Fibroblast of the conjunctiva (primary cell): Measurements from ENCODE around the gene BHMT.
"Not testable (repeated sequence)": the region's sequence is repeated elsewhere in the genome, so short reads cannot be mapped to it uniquely, and the experiment has no call there.

Experiments used
- DNase-seq: peaks from one replicate; pipeline ENCODE4 v3.0.0-alpha.2; 2010; ENCODE audit warnings: low read depth

The BHMT gene

GRCh38 chr5:79111960-79112702, 522 bp downstream of the BHMT start:
- no peak for DNase-seq

GRCh38 chr5:79112703-79113058, 1.1 kb downstream of the BHMT start:
- no peak for DNase-seq

DNA sequence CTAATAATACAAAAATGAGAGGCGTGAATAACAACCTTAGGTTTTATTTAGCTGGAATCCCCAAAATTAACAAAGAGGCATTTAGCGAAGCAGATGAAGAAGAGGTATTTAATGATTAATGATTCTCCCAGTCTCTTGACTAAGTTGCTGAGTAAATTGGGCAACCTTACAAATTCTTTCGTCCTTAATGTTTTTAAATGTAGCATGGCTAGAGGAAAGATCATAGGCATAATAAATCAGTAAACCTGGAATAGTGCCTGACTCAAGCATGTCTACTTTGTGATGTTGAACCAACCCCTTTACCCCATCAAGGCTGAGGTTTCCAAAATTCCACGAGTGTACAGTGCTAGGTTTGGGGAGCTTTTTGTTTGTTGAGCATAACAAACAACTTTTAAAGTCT, 7.9 kb downstream of the BHMT start:
- DNase-seq, result no peak

DNA sequence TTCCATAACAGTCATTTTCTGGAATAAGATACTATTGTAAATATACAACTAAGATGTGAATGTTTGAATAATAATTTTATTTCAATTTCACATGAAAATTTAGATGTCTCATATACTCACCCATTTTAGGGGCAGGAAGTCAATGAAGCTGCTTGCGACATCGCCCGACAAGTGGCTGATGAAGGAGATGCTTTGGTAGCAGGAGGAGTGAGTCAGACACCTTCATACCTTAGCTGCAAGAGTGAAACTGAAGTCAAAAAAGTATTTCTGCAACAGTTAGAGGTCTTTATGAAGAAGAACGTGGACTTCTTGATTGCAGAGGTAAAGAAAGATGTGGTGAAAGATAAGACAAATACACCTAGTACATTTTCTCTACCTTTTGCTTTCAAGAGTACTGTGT, 8.6 kb downstream of the BHMT start:
- no peak for DNase-seq

DNA sequence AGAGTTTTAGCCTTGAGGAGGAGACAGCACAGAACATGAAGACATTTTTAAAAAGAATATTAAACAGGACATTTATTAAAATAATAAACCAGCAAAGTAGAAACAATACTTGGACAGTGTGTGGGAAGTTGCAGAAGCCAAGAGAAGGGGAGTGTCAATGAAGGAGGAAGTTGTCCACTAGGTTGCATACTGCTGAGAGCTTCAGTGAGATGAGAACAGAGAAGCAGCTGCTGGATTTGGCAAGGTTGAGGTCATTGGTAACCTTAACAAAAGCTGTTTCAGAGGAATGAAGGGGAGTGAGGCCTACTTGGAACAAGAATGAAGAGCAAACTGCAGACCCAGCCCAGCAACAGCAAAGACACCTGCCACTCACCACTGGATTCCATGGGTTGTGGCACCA, 11.4 kb downstream of the BHMT start:
- DNase-seq, result no peak

DNA sequence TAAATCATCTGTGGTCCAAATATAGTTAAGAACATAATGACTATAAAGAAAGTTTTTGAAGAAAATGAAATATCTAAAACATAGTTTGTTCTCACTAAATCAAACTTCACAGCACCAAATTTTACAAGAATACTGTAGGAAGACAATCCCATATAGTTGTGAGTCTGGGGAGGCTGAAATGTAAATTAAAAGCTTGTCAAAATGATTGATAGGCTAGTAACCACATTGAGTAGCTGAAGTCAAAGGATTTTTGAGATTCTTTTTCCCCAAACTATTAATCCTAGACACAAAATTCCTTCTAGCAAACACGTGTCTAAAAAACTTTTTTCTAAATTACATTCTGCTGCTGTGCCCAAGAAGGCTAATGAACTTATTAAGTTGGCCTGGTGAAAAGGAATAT, 13.0 kb downstream of the BHMT start:
- DNase-seq, result no peak

DNA sequence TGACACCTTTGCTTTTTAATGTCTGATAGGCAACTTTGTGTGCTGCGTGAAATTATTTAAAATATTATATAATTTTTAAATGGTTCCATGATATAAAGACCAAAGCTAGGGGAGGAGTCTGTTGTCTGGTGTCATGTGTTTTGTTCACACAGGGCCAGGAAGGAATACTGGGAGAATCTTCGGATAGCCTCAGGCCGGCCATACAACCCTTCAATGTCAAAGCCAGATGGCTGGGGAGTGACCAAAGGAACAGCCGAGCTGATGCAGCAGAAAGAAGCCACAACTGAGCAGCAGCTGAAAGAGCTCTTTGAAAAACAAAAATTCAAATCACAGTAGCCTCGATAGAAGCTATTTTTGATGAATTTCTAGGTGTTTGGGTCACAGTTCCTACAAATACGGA, 19.2 kb downstream of the BHMT start:
- DNase-seq, result no peak

DNA sequence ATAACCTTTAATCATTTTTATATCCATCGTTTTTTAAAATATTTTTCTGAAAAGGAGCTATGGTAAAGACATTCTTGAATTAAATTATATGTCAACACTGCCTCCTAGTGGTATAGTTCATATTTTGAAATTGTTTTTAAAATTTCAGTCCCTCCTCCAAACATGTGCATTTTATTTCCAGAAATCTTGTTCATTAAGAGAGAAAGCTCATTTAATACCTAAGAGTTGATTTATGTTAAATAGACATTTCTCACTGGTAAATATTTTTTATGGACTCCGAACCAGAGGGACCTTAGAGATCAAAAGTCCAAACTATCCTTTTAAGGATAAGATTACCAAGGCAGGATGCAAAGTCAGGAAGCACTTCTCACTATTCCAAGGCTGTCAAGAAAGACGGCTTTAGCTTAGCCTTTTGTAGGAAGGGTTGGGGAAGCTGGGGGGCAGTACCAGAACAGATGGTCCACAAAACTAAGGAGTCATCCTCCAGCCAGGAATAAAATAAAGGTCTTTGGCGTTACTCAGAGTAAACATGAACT, 21.6 kb downstream of the BHMT start:
- DNase-seq, result peak; percentile 44

DNA sequence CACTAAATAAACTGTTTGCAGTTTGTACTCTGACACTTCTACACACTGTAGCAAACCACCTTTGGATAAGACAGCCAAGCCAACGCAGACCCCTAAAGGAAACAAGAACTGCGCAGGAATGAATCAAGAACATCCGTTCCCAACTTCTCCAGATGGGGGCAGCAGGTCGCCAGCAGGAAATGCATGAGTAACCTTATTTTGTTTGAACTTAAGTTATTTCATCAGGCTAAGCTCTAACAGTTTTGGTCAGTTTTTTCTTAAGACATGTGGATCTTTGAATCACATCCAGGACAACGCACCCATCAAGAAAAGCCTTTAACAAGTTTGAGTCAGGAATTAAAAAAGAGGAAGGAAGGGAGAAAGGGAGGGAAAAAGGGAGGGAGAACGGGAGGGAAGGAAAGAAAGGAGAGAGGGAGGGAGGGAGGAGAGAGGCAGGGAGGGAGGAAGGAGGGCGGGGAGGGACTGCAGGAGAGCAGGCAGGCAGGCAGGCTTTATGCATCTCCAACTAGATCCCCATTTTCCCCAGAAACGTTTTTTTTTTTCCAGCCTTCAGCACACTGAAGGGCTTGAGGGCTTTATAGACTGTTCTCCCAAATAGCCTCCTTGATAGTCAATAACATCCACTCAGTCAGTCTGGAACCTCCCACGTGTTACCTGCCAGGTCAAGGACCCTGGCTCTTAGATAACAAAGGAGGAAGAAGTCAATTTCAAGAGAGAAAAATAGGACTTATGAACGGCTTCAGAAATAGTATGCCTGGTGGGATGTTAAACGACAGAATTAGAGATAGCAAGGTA, 22.2 kb downstream of the BHMT start:
- peak; percentile 94 for DNase-seq

DNA sequence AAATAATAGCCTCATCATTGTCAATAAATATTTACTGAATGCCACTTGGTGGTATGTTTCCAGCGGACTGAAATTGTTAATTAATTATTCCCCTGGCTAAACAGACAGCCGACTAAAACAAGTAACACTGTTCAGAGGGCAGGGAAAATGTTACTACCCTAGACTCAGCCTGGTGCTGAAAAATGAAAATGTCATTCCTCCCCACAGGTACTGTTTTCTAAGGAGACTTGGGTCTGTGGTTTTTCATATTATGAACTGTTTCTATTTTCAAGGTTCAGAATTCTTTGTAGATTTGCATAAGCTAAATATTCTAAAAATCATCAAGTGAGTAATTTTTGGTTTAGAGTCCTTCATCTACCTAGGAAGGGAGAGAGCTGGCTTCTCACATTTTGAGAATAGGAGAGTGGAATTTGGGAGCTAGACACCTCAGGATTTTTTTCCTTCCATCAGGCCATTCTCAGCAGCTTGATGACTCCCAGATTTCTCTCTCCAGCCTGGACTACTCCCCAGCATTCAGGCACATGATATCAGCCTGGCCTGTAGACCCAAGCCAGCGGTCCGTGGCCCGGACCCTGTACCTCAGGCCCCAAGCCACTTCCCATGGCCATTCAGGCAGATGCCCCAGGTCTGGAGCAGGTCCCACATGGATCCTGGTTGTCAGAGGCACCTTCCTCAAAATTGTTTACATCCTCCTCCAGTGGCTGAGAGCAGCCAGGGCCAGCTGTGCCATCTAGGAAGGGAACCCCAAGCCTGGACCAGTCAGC, 24.4 kb downstream of the BHMT start:
- DNase-seq, result no peak

- no peak for DNase-seq
These were observed 25.0 kb downstream of the BHMT start for GRCh38 chr5:79136618-79137017.

DNA sequence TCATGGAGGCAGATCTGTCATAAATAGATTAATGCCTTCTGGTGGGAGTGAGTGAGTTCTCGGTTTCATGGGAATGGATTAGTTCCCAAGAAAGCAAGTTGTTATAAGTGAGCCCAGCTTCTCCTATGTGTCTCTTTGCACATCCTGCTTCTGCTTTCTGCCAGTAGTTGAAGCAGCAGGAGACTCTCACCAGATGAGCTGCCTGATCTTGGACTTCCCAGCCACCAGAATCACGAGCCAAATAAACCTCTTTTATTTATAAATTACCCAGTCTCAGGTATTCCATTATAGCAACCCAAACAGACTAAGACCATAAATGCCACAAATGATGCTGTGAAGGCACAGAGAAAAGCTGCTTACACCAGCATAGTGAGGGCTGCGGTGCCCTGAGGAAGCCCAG, 28.9 kb downstream of the BHMT start:
- DNase-seq, result no peak

DNA sequence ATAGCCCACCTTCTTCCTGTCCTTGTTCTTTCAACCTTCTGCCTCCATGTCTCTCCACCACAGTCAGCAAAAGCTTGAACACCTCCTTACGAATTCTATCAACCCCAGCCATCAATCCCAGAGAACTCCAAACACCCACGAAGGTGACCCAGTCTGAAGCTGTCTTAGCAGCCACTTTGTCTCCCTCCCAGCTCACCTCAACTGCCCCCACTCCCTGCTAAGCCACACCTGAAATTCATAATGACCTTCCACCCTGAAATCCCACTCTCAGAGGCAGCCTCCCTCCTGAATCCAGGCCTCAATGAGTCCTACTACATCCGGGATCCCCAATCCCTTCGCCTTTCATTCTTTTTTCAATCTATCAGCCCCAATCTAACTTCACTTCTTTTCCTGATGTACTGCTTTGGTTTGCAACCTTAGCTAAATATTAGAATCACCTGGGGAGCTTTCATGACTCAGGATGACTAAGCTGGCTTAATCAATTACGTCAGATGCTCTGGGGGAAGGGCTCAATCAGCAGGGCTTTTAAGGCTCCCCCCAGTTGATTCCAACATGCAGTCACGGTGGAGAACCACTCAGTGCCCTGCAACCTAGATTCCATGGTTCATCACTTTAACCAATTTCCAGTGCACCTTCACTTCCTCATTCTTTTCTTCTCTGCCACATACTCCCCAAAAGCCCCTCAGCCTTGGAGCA, 32.2 kb downstream of the BHMT start:
- DNase-seq, result no peak

- no peak for DNase-seq
These were observed 35.5 kb downstream of the BHMT start for GRCh38 chr5:79147076-79147475.

DNA sequence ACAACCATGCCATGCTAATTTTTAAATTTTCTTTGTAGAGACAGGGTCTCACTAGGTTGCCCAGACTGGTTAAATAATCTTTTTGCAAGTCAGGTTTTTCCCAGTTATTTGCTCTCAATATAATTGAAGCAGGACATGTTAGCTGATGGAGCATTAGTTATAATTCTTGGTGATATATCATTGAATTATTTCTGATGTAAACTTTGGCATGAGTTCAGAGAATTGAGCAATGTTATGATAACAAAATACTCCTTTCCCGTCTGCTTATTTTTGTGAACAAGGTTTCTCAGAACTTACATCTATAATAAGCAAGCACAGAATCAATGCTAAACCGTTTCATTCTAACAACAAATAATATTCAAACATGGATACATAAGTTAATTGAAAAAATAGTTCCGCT, 37.8 kb downstream of the BHMT start:
- DNase-seq, result no peak

DNA sequence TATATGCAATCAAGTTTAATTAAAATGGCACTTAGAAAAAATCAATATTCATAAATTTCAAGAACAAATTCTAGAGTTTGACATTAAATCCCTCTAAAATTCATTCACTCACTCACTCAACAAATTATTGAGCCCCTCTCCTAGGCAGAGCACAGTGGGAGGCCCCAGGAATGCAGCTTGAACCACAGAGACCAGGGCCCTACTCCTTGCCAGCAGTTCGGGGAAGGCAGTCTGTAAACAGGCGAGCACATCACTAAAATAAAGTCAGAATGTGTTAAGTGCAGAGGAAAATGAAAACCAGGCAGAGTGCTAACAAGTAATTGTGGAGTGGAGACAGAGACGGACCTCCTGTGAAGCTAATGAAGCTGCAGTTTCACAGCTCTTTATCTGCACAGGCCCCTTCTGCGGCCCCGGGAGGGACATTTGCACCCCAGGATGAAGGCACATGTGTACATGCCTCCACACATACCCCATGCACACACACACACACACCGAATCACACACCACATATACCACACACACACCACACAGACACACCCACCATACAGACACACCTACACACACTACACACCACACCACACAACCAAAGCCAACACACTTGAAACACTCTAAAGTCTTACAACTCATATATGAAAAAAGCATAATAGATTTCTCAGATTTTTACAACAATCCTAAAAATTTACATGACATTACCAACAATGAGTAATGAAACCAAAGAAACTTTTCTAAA, 40.5 kb downstream of the BHMT start:
- DNase-seq, result no peak

GRCh38 chr5:79157305-79157704, 45.7 kb downstream of the BHMT start:
- no peak for DNase-seq

- DNase-seq, result not testable (repeated sequence)
These were observed 50.0 kb downstream of the BHMT start for GRCh38 chr5:79161647-79162046.

GRCh38 chr5:79168031-79168430, 56.4 kb downstream of the BHMT start:
- no peak for DNase-seq

DNA sequence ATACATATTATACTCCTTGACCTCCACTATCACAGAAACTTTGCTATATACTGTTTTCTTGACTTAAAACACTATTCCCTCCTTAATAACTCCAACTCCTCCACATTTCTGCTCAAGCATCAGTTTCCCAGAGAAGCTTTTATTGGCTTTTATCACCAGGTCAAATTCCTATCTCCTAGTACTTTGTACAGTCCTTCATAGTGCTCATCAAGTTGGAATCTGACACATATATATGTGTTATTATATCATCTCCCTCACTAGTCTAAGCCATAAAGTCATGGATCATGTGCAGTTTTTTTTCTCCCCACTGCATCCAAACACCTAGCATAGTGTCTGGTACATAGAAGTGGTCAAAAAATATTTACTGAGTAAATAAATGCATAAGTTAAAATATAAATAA, 59.1 kb downstream of the BHMT start:
- DNase-seq, result no peak

- no peak for DNase-seq
These were observed 60.1 kb downstream of the BHMT start for GRCh38 chr5:79171635-79172245.
